Sigmoid colon (tissue), 7 donors: ENCODE measurements around the gene CDKN2B. TPM values are rescaled to one million over a fixed set of nuclear protein-coding genes. Genes with fewer than 3 reads are reported as not detected.

Experiments
- DNase-seq: peaks from one replicate; pipeline ENCODE4 v3.0.0-alpha.2; 2019
- H3K27ac ChIP-seq, 4 donors: fragments of 200-600 bp; sonication (generic); one replicate each; pipeline ENCODE4 v1.5.1; 2016 to 2019; ENCODE audit warnings: mild to moderate bottlenecking in 1 of 4
- H3K27me3 ChIP-seq, 3 donors: fragments of 200-600 bp; sonication (generic); one replicate each; pipeline ENCODE4 v1.5.1; 2019; ENCODE audit warnings: mild to moderate bottlenecking in 1 of 3
- H3K36me3 ChIP-seq, 4 donors: fragments of 200-600 bp; sonication (generic); one replicate each; pipeline ENCODE4 v1.5.1; 2016 to 2019
- H3K4me1 ChIP-seq, 4 donors: fragments of 200-600 bp; sonication (generic); one replicate each; pipeline ENCODE4 v1.5.1; 2017 to 2019
- H3K4me3 ChIP-seq, 4 donors: fragments of 200-600 bp; sonication (generic); one replicate each; pipeline ENCODE4 v1.5.1; 2017 to 2019; ENCODE audit warnings: mild to moderate bottlenecking in 2 of 4, moderate library complexity in 1 of 4
- H3K9me3 ChIP-seq, 4 donors: fragments of 200-600 bp in 3 of 4; sonication (generic) in 3 of 4; one replicate each; pipeline versions ENCODE4 v1.5.1 to v1.6.1; 2013 to 2019
- CTCF ChIP-seq, 4 experiments: fragments of 450-650 bp in 3 of 4; fragments of 200-600 bp in 1 of 4; IDR thresholded peaks; one replicate each; pipeline ENCODE4 v1.5.1; 2016 to 2019; ENCODE audit warnings: antibody characterized with exemption in 4 of 4, mild to moderate bottlenecking in 3 of 4, moderate library complexity in 2 of 4
- EP300 ChIP-seq, 4 donors: sonication (generic); formaldehyde crosslinking; IDR thresholded peaks; one replicate each; pipeline ENCODE4 v1.6.1; 2017; ENCODE audit warnings: antibody characterized with exemption in 4 of 4
- POLR2A ChIP-seq, 2 donors: fragments of 450-650 bp; IDR thresholded peaks; one replicate each; pipeline ENCODE4 v1.6.1; 2016; ENCODE audit warnings: antibody characterized with exemption in 2 of 2, mild to moderate bottlenecking in 2 of 2, moderate library complexity in 2 of 2
- POLR2AphosphoS5 ChIP-seq, 4 donors: sonication (generic); formaldehyde crosslinking; IDR thresholded peaks; one replicate each; pipeline ENCODE4 v1.6.1; 2017; ENCODE audit warnings: antibody characterized with exemption in 4 of 4
- WGBS, 2 donors: extraction: QIAGEN DNeasy Blood & Tissue Kit; methylation state at CpG; one replicate each; pipeline ENCODE4 v1.1.7; 2013; 5-methylcytosine and 5-hydroxymethylcytosine counted together
- intact Hi-C: fragments of 100-400 bp; cut with DNase I; formaldehyde crosslinking; loops from one replicate; pipeline ENCODE4 v1.15.1; 2023
- polyA plus RNA-seq, 3 donors: library from polyadenylated mRNA; stranded (reverse); fragments of 200-250 nt; gene quantifications; one replicate each; pipeline ENCODE4 v1.2.3, GENCODE V29; 2013
- total RNA-seq, 4 donors: library from RNA; depleted of rRNA; stranded (reverse); fragments of >200 nt; gene quantifications; one replicate each; pipeline ENCODE4 v1.1.0, GENCODE V29; 2016
- donor health status: healthy with polysubstance abuse.
- donor health status: Bipolar disorder and iron deficiency.
- donor health status: healthy.

CDKN2B gene
- total and polyA plus RNA-seq, 7 donors = 3.0 to 124 (median 6.1) TPM

DNA sequence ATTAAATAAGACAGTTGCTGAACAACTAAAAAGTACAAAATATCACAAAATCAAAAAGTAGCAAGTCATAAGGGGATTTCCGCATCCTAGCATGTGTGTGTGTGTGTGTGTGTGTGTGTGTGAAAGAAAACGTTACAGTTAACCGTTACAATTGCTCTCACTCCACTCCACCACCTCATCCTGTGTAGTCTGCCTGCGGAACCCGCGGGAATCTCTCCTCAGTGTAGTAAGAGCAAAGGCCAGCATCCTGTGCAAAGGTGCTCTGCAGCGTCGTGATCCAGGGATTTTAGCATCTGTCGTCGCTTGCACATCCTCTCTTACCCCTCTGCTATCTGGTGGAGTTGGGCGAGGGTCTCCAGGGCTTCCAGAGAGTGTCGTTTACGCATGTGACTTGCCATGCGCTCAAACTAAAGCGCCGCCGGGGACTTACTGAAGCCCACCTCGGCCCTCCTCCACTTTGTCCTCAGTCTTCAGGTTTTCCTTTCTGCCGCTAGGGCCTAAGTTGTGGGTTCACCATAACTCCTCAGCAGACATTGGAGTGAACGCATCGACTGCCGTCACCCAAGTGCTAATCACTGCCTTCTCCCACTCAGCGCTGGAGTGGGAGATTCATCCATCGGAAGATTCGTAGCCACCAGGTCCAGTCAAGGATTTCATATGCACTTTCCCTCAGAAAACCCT, 3.9 kb downstream of the CDKN2B start:
- H3K9me3 ChIP-seq = no peaks in the 10 kb centered on the region
- DNase-seq = no peak
- H3K27ac ChIP-seq = no peak overlapping the region
- 34 to 78% methylated on average over 25 of the region's 25 CpGs for WGBS, 2 donors
- TF ChIP-seq EP300 (IDR thresholded peaks at IDR 0.05) (no peak), POLR2A (IDR thresholded peaks at IDR 0.05) (no peak), CTCF (IDR thresholded peaks at IDR 0.05) (no peak), POLR2AphosphoS5 (IDR thresholded peaks at IDR 0.05) (no peak)
- H3K4me3 ChIP-seq = no peak overlapping the region
- peaks cover 13 to 65% (median 28%) of the 10 kb centered on the region in 3 donors for H3K27me3 ChIP-seq
- H3K4me1 ChIP-seq = peaks cover 0 to 25% (median 13%) of the 10 kb centered on the region in 4 donors
- no peaks in the 10 kb centered on the region for H3K36me3 ChIP-seq
- intact Hi-C loops = no loop called here

DNA sequence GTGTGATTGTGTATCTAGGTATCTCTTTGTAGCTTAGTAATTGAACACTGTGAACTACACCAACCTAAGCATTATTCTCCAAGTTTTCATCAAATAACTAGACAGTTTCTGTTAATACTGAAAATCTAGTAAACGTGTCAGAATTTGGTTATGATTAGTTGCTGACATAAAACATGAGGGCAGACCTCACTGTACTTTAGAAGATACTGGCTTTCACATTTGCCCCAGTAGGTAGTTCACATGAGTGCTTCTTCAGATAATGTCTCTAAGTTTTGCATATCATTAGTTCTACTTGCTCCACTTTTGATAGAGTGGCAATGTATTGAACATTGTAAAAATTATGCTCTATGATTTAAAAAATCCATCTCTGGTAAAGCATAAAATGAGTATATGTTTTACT, 7.1 kb downstream of the CDKN2B start:
- Histone ChIP-seq H3K4me1 (peaks cover 0 to 6% (median 0%) of the 10 kb centered on the region in 4 donors), H3K9me3 (no peaks in the 10 kb centered on the region), H3K27ac (no peak overlapping the region), H3K36me3 (no peaks in the 10 kb centered on the region), H3K4me3 (no peak overlapping the region), H3K27me3 (peaks cover 13 to 49% (median 26%) of the 10 kb centered on the region in 3 donors)
- no peak for DNase-seq
- WGBS, 2 donors = 43 to 71% methylated on average over 1 of the region's 1 CpG
- TF ChIP-seq EP300 (IDR thresholded peaks at IDR 0.05) = no peak
- no peak for TF ChIP-seq CTCF (IDR thresholded peaks at IDR 0.05)
- TF ChIP-seq POLR2A (IDR thresholded peaks at IDR 0.05) = no peak
- no peak for TF ChIP-seq POLR2AphosphoS5 (IDR thresholded peaks at IDR 0.05)
- intact Hi-C loops = no loop called here

- H3K4me3 ChIP-seq = no peak overlapping the region
- no peak for TF ChIP-seq POLR2AphosphoS5 (IDR thresholded peaks at IDR 0.05)
- TF ChIP-seq EP300 (IDR thresholded peaks at IDR 0.05) = no peak
- TF ChIP-seq CTCF (IDR thresholded peaks at IDR 0.05) = no peak
- TF ChIP-seq POLR2A (IDR thresholded peaks at IDR 0.05) = no peak
- H3K4me1 ChIP-seq = peaks cover 0 to 25% (median 10%) of the 10 kb centered on the region in 4 donors
- 80 to 95% methylated on average over 2 of the region's 2 CpGs for WGBS, 2 donors
- no peaks in the 10 kb centered on the region for H3K36me3 ChIP-seq
- no peaks in the 10 kb centered on the region for H3K9me3 ChIP-seq
- H3K27me3 ChIP-seq = peaks cover 0 to 40% (median 7%) of the 10 kb centered on the region in 3 donors
- no peak overlapping the region for H3K27ac ChIP-seq
- DNase-seq = no peak
- intact Hi-C loops = no loop called here
Observed at GRCh38 chr9:21998026-21998425, 11.1 kb downstream of the CDKN2B start.

GRCh38 chr9:21997480-21997879, 11.6 kb downstream of the CDKN2B start:
- H3K9me3 ChIP-seq = no peaks in the 10 kb centered on the region
- no peaks in the 10 kb centered on the region for H3K36me3 ChIP-seq
- H3K27ac ChIP-seq = no peak overlapping the region
- 78 to 92% methylated on average over 1 of the region's 1 CpG for WGBS, 2 donors
- no peak overlapping the region for H3K4me3 ChIP-seq
- intact Hi-C loops = no loop called here
- TF ChIP-seq POLR2AphosphoS5 (IDR thresholded peaks at IDR 0.05) (no peak), CTCF (IDR thresholded peaks at IDR 0.05) (no peak), POLR2A (IDR thresholded peaks at IDR 0.05) (no peak), EP300 (IDR thresholded peaks at IDR 0.05) (no peak)
- no peak for DNase-seq
- H3K27me3 ChIP-seq = peaks cover 0 to 41% (median 7%) of the 10 kb centered on the region in 3 donors
- peaks cover 0 to 25% (median 10%) of the 10 kb centered on the region in 4 donors for H3K4me1 ChIP-seq
